GM10266 (cell line): ENCODE measurements around the gene ALOX15B.
A peak's percentile ranks its signal among the peaks of the same experiment; 100 is the strongest.
"Not testable (repeated sequence)": the region's sequence is repeated elsewhere in the genome, so short reads cannot be mapped to it uniquely, and the experiment has no call there.

ENCODE experiments used
- DNase-seq: peaks from one replicate; pipeline ENCODE4 v3.0.0; 2012; ENCODE audit errors: extremely low spot score
- CTCF ChIP-seq: IDR thresholded peaks from 2 replicates; pipeline ENCODE4 v1.5.1; 2012; ENCODE audit warnings: mild to moderate bottlenecking, low read depth; ENCODE audit not compliant: control insufficient read depth, insufficient read depth; ENCODE audit errors: missing control alignments

The ALOX15B gene

GRCh38 chr17:8072729-8073461 is 34.0 kb downstream of the ALOX15B start:
- no peak for DNase-seq
- TF ChIP-seq CTCF = no peak

GRCh38 chr17:8073627-8074484 is 35.0 kb downstream of the ALOX15B start:
- peak; percentile 92 for TF ChIP-seq CTCF
- DNase-seq = peak; percentile 91

- TF ChIP-seq CTCF = no peak
Measured at GRCh38 chr17:8074554-8074953, 35.7 kb downstream of the ALOX15B start.

GRCh38 chr17:8075081-8075480 is 36.2 kb downstream of the ALOX15B start:
- no peak for TF ChIP-seq CTCF
- no peak for DNase-seq

More at GRCh38 chr17:8074554-8074953, 35.7 kb downstream of the ALOX15B start:
- DNase-seq = no peak

- TF ChIP-seq CTCF = no peak
Measured at GRCh38 chr17:8075574-8076342, 36.9 kb downstream of the ALOX15B start.

GRCh38 chr17:8076502-8077266 is 37.8 kb downstream of the ALOX15B start:
- no peak for TF ChIP-seq CTCF
- no peak for DNase-seq

More at GRCh38 chr17:8075574-8076342, 36.9 kb downstream of the ALOX15B start:
- no peak for DNase-seq

GRCh38 chr17:8077939-8078338 is 39.1 kb downstream of the ALOX15B start:
- not testable (repeated sequence) for DNase-seq
